ENCODE data around the gene ADARB2. TPM values are rescaled to one million over a fixed set of nuclear protein-coding genes. Genes with fewer than 3 reads are reported as not detected.

The ADARB2 gene
- total and polyA plus RNA-seq, 7 donors: 0.05 to 0.39 (median 0.15) TPM; not detected in 2

DNA sequence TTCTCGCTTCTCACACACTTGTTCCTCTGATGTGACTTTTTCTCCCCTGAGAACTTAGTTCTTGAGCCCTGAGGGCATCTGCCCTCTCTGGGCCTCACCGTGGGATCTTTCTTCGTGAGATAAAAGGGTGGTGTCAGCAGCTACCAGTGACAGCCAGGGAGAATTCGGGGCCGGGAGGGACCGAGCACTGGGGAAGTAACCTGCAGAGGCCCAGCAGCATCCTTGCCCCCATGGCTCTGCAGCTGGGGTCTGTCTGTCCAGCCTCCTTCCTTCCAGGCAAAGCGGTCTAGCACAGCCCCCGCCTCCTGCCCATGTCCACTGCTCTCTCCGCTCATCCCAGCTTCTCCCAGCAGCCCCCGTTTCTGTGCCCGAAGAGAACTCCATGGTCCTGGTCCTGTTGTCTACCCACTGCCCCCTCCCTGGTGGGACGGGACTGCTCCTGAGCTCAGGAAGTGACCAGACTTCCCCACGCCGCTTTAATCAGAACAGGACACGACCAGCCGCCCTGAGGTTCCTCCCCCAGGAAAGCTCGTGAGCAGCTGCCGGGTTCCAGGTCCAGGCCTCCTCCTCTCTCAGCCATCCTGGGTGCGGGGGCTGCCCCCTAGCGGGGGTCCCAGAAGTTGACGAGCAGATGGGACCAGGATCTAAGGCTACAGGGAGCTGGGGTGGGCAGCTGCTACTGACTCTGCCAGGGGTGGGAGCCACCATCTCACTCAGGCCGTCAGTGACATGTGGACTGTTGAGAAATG is 493.7 kb downstream of the ADARB2 start:
- 47 to 62% (median 62%) methylated on average over 21 to 22 of the region's 22 CpGs for WGBS, 3 donors
- Histone ChIP-seq H3K4me1 (no peaks in the 10 kb centered on the region), H3K27ac (no peak overlapping the region), H3K27me3 (ENCODE audit: insufficient read depth in 3 of 3, low read length in 2 of 3) (peaks cover 0 to 39% (median 7%) of the 10 kb centered on the region in 3 donors), H3K9me3 (no peaks in the 10 kb centered on the region), H3K36me3 (ENCODE audit: insufficient read depth in 1 of 2, low read depth in 1 of 2) (no peaks in the 10 kb centered on the region), H3K4me3 (no peak overlapping the region)
- intact Hi-C loops (cut with DNase I): no loop called here
- TF ChIP-seq, protein P1, sequence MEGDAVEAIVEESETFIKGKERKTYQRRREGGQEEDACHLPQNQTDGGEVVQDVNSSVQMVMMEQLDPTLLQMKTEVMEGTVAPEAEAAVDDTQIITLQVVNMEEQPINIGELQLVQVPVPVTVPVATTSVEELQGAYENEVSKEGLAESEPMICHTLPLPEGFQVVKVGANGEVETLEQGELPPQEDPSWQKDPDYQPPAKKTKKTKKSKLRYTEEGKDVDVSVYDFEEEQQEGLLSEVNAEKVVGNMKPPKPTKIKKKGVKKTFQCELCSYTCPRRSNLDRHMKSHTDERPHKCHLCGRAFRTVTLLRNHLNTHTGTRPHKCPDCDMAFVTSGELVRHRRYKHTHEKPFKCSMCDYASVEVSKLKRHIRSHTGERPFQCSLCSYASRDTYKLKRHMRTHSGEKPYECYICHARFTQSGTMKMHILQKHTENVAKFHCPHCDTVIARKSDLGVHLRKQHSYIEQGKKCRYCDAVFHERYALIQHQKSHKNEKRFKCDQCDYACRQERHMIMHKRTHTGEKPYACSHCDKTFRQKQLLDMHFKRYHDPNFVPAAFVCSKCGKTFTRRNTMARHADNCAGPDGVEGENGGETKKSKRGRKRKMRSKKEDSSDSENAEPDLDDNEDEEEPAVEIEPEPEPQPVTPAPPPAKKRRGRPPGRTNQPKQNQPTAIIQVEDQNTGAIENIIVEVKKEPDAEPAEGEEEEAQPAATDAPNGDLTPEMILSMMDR (IDR thresholded peaks at IDR 0.05): no peak
- ATAC-seq: no peak
- DNase-seq: no peak

DNA sequence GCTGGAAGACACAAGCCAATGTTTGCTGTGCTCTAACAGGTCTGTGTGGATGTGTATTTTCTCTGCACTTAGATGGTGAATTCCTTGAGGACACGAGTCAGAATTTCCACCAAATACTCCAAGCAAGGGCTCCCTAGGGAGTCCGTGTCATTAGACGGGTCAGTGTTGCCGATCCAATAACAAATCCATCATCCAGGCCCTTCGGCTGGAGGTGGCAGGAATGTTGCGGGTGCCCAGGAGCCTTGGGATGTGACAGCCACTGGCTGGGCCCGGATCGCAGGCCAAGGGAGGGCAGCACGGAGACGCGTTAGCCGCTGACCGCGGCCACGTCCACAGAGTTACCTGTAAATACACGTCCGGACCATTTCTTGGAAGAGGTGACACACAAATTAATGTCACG is 494.4 kb downstream of the ADARB2 start:
- Histone ChIP-seq H3K27me3 (ENCODE audit: insufficient read depth in 3 of 3, low read length in 2 of 3) (peaks cover 0 to 34% (median 7%) of the 10 kb centered on the region in 3 donors), H3K4me1 (no peaks in the 10 kb centered on the region), H3K36me3 (ENCODE audit: insufficient read depth in 1 of 2, low read depth in 1 of 2) (no peaks in the 10 kb centered on the region), H3K4me3 (no peak overlapping the region), H3K9me3 (no peaks in the 10 kb centered on the region), H3K27ac (no peak overlapping the region)
- no peak for DNase-seq
- no peak for ATAC-seq
- 70 to 74% (median 72%) methylated on average over 18 of the region's 18 CpGs for WGBS, 3 donors
- intact Hi-C loops (cut with DNase I): no loop called here
- TF ChIP-seq, protein P1 (IDR thresholded peaks at IDR 0.05): no peak

DNA sequence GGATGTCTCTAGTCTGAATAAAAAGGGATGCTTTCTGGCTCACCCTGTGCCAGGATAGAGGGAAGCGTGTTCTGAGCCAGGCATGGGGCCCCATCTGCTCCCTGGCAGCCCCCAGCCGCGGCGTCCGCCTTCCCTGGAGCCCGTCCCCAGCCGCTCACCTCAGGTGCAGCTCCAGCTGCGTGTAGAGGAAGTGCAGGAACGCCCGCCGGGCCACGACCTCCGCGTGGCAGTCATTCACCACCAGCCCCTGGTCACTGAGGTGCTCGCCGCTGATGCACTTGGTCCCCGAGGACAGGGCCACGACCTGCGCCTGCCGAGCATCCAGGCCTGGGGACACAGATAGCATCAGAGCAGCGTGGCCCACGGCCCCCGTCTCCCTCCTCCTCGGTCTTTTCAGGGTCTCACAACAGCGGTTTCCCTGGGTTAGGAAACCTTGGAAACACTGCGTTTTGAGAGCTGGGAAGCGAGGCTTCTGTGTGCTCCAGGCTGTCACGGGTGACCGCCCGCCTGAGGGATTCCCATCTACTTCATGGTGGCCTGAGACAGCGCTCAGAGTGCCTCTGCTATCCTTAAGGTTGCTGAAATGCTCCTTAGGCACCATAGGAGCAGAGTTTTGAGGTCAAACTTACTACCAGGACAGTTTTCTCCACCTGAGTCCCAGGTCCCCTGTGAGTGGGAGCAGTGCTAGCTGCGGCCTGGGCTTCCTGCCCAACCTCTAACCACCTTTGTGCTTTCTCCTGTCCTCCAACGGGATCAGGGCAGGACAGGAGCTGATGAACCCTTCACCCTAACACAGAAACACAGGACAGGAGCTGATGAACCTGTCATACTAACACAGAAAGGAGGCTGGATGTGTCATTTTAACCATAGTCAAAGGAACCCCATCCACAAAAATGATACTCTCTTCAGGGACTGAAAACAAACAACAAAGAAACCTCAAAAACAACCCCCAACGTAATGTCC is 495.1 kb downstream of the ADARB2 start:
- no peak for DNase-seq
- TF ChIP-seq, protein P1 (IDR thresholded peaks at IDR 0.05): no peak
- WGBS, 3 donors: 82 to 85% (median 82%) methylated on average over 34 of the region's 34 CpGs
- no peaks in the 10 kb centered on the region for H3K36me3 ChIP-seq (ENCODE audit: insufficient read depth in 1 of 2, low read depth in 1 of 2)
- intact Hi-C loops (cut with DNase I): no loop called here
- H3K27me3 ChIP-seq (ENCODE audit: insufficient read depth in 3 of 3, low read length in 2 of 3): peaks cover 0 to 28% (median 5%) of the 10 kb centered on the region in 3 donors
- H3K27ac ChIP-seq: no peak overlapping the region
- H3K9me3 ChIP-seq: no peaks in the 10 kb centered on the region
- no peaks in the 10 kb centered on the region for H3K4me1 ChIP-seq
- ATAC-seq: no peak
- H3K4me3 ChIP-seq: no peak overlapping the region

DNA sequence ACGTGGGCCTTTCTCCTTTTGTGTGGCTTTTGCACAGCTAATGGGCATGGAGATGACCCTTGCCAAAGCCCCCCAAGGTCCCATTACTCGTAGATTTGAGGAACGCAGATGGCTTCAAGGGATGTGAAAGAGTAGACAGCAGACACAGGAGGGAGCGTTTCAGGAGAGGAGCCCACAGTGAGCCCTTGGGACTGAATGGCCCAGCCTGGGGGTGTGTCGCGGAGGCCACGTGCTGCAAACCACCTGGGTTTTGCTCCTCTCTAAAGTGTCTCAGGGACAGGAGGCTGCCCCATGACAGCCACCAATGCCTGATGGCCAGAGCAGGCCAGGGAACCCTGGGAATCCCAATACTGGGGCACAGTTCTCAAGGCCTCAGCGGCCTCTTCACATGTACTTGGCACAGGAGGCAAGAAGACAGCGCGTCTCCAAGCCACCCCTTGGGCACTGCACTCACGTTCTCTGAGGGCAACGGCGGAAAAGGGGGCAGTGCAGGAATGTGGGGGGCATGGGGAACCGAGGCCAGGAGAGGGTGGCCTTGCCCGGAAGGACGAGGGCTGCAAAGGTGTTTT is 495.9 kb downstream of the ADARB2 start:
- ATAC-seq: no peak
- intact Hi-C loops (cut with DNase I): no loop called here
- no peaks in the 10 kb centered on the region for H3K9me3 ChIP-seq
- no peaks in the 10 kb centered on the region for H3K4me1 ChIP-seq
- TF ChIP-seq, protein P1 (IDR thresholded peaks at IDR 0.05): no peak
- WGBS, 3 donors: 86 to 88% (median 87%) methylated on average over 16 of the region's 16 CpGs
- no peaks in the 10 kb centered on the region for H3K36me3 ChIP-seq (ENCODE audit: insufficient read depth in 1 of 2, low read depth in 1 of 2)
- DNase-seq: no peak
- no peak overlapping the region for H3K27ac ChIP-seq
- H3K27me3 ChIP-seq (ENCODE audit: insufficient read depth in 3 of 3, low read length in 2 of 3): peaks cover 0 to 28% (median 5%) of the 10 kb centered on the region in 3 donors
- no peak overlapping the region for H3K4me3 ChIP-seq
